Colon (tissue), 2 donors: Measurements from ENCODE around the gene POLRMT.
"Not testable (repeated sequence)": the region's sequence is repeated elsewhere in the genome, so short reads cannot be mapped to it uniquely, and the experiment has no call there.

ENCODE experiments used
- FAIRE-seq: peaks from 2 replicates; lab custom pipeline; 2012; peaks lifted over from hg19 to GRCh38; lab: Jason Lieb, UNC
- donor health status: control.
- donor health status: control.

POLRMT gene

DNA sequence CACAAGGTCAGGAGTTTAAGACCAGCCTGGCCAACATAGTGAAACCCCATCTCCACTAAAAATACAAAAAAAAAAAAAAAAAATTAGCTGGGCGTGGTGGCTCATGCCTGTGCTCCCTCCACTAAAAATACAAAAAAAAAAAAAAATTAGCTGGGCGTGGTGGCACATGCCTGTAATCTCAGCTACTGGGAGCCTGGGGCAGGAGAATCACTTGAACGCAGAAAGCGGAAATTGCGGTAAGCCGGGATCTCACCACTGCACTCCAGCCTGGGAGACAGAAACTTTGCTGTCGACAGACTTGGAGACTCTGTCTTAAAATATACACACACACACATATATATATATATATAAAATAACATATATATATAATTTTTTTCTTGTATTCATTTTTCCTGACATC lies 6.8 kb downstream of the POLRMT start:
- FAIRE-seq, result not testable (repeated sequence)

DNA sequence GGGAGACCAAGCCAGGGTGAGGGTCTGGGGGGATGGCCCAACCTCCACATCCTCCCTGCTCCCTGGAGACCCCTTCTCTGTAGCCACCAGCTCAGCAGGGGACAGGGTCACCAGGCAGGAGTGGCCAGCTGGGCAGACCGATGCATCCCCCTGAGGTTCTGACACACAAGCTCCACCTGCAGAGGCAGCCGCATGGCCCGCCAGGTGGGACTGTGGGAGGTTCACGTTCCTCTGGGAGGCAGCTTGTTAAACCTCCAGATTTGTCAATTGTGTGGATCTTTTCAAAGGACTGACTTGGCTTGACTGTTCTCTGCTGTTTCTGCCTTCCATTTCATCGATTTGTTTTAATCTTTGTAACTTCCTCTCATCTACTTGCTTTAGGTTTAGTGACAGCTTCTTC lies 8.1 kb downstream of the POLRMT start:
- FAIRE-seq, result no peak

DNA sequence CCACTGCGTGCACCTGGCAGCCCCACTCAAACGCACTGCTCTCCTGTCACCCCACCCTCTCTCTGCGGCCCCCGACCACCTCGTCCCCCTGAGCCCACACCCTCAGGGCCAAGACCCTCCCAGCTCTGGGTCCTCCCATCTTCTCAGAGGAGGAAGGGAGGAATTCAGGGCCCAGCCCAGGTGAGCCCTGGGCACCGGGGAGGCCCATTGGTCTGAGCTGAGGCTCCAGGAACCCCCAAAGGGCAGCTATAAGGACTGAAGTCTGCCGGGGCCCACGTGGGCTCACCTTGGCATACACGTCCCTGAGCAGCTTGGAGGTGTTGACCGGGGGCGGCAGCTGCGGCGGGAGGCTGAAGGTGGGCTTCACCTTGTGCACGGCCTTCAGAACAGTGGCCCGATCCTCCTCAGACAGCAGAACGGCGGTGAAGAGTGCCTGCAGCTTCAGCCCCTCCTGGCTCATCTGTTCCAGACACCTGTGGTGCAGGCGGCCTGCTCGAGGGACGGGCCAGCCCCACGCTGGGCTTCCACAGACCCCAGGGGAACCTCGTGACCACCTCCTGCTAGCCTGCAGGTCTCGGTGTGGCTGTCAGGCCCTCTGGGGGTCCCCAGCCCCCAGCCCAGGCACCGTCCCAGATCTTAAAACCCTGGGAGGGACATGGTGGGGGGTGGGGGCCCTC lies 8.8 kb downstream of the POLRMT start:
- no peak for FAIRE-seq

DNA sequence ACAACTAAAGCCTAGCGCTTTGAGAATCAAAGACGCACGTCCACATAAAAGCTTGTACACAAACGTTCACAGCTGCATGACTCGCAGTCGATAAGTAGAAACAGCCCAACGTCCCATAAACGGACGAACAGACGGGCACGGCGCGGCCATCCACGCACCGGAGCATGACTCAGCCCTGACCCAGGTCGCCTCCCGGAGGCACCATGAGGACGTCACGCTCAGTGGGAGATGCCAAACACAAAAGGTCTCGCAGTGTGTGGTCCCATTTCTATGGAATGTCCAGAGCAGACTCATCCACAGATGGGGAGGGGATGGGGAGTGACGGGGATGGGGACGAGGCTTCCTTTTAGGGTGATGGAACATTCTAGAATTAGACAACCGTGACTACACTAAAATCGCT lies 9.4 kb downstream of the POLRMT start:
- FAIRE-seq, result no peak

DNA sequence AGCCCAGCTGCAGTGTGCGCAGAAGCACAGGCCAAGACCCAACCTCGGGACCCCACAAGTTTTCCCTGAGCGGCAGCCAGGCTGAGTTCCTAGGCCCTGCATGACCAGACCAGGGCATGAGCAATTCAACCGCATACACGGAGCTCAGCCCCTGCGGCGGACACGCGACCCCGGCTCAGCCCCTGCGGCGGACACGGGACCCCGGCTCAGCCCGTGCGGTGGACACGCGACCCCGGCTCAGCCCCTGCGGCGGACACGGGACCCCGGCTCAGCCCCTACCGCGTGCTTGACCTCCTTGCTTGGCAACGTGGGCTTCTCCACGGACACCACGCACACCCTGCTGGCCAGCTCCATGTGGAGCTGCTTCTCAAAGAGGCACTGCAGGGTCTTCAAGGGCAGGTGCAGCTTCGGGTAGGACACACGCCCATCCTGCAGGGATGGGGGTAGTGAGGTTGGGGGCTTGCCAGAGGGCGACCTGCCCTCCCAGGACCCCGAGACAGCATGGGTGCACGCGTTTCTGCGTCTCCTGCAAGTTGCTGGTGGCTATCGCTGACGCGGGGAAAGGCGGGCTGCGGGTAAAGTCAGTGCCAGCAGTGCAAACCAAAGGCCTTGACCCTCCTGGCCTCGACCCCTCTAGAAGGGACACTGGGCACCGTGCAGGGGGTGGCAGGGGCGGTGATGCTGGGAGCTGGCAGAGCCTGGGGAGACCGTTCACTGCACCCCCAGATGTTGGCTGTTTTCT lies 10.0 kb downstream of the POLRMT start:
- no peak for FAIRE-seq

DNA sequence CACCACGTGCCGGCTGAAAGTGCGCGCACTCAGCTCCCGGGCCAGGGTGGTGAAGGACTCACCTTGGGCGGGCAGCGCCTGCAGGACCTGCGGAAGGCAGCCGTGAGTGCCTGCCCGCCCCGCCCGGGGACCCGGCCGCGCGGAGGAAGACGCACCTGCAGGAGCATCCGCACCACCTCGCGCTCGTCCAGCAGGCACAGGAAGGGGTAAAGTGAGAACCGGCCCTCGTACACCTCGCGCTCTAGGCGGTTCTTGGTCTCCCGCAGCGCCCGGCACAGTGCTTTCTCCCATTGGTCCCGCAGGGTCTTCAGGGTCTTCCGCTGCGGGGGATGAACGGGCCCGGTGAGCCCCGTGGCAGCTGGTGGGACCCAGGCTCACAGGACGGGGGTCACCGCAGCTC lies 10.7 kb downstream of the POLRMT start:
- FAIRE-seq, result no peak

DNA sequence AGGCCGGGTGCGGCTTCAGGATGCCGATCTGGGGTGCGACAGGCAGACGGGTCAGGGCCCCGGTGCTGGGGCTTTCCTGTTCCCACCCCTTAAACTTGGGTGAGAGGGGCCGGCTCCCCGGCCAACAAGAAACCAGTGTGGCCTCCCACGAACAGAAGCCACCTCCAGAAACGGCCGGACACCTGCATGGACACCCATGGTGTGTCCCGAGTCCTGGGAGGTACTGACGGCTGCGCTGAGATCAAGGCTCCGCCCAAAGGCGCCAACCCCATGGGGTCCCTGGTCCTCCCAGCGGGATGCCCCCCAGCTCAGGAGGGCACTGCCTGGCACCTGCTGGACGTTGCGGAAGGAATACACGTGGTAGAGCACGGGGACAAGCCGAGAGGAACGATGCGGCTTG lies 11.5 kb downstream of the POLRMT start:
- FAIRE-seq, result no peak

DNA sequence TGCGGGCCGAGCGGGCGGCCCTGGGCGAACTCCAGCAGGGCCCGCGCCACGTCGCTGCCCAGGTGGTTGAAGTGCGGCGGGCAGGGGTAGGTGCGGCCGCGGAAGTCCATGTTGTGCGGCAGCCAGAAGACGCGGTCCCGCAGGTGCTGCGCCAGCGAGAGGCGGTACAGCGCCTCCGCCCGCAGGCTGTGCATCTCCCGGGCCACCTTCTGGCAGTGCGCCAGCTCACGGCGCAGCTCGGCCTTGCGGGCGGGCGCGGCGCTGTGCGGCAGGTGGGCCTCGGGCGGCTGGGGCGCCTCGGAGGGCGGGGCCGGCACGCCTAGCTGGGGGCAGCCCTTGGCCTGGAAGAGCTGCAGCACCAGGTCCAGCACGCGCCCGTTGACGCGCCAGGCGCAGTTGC lies 12.1 kb downstream of the POLRMT start:
- FAIRE-seq, result not testable (repeated sequence)

DNA sequence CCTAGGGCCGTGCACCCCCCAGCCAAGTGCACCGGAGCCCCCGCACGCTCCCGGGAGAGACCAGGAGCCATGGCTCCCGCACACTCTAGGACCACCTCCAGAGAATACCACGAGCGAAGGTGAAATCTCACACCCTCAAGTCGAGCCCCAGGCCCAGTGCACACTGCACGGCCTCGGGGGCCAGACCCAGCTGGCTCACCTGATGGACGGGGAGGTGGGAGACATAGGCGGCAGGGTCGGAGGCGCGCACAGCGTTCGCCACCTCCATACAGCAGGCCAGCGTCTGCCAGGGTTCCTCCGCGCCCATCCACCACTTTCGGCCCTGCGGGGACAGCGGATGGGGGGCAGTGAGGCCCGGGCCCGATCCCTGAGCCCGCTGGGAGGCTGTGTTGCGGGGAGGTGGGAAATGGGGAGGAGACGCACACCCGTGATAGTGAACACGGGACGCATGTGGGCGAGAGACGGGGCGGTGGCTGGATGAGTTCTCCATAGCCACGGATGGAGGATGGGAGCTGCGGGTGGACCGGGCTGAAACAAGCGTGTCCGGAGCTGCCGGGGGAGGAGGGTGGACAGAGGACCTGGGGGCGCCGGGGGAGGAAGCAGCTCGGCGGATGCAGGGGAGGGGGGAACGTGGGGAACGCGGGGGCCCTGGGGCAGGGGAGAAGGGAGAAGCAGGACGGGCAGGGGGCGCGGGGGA lies 13.0 kb downstream of the POLRMT start:
- FAIRE-seq, result no peak

DNA sequence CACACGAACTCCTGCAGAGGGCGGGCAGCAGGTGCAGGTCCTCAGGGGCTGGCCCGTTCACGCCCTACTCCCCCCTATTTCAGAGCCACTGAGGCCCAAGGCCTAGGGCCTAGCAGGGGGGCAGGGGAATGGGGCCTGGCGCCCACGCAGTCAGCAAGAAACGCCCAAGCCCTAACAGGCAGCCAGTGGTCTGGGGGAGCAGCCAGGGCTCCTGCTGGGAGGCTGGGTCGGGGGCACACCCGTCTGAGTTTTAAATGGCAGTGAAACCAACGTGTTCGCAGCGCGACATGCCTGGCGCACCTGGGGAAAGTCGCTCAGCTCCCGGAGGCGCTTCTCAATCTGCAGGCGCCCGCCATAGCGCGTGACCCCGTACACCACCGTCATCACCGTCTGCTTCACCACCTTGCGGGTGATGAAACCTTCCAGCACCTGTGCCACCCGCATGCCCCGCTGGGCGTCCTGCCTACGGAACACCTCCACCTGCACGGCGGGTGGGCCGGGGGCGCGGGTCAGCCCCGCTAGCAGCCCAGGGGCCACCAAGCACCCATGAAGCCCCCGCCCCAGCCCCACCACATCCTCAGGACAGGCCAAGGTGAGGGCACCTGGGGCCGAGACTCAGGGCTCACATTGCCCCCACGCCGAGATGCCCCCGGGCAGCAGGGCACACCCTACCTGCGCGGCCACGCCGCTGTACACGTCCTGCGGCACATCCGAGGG lies 13.9 kb downstream of the POLRMT start:
- FAIRE-seq, result no peak

DNA sequence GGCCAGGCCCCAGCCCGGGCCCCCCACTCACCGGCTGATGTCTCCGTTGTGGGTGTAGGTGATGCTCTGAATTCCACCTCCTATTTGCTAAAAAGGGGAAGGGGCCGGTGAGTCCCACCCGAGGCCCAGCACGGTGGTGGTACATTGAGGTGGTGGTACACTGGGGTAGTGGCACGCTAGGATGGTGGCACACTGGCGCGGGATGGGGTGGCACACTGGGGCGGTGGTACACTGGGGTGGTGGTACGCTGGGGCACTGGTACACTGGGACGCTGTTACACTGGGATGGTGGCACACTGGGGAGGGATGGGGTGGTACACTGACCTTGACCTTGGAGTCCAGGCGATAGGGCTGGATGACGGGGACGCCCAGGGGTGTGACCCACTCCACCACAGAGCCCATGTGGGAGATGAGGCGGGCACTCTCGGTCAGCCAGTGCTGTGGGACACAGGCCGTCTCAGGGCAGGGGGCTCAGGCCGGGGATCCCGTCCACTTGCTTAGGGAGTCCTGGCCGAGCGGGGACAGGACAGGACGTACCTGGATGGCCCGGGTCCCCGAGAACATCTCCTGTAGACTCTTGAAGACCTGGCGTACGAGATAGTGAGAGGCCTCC lies 14.6 kb downstream of the POLRMT start:
- no peak for FAIRE-seq

DNA sequence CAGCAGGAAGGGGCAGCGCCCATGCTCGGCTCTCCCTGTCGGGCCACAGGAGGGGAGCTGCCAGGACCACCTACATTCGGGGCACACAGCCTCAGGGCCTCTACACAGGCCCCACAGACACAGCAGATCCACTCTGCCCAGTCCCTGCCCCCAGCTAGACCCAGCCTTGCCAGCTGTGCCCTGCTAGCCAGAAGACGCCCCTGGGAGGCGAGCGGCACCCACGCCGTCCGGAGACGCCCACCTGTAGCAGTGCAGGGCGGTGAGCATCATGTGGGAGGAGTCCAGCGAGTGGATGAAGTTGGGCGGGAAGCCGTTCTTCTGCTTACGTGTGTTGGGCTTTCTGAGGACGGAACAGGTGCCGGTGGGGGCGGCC lies 15.1 kb downstream of the POLRMT start:
- no peak for FAIRE-seq

DNA sequence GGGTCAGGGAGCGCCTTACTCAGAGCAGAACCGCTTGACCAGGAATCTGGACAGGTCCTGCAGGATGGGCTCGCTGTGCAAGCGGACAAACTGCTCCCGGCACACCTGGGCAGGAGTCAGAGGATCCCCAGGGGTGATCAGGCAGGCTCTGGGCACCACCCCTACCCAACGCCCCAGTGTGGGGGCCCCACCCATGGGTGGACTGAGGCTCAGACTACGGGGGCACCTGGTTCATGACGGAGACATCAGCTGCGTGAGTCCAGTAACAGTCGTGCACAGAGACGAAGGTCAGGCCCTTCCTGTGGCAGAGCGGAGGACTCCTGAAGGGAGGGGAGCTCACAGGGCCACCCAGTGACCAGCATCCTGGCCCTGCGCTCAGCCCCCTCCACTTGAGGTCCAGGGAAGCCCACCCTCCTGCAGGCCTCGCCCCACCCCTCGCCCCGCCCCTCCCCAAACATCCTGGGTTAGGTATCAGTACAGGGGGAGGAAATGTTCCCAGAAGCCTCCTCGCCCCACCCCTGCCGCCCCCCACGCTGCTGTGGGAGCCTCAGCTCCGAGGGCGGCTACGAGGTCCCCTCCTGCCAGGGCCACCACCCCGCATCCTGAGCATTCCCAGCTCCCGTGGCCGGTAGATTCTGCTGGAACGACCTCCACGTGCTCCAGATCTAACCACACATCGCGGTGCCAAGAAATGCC lies 15.6 kb downstream of the POLRMT start:
- FAIRE-seq, result no peak

DNA sequence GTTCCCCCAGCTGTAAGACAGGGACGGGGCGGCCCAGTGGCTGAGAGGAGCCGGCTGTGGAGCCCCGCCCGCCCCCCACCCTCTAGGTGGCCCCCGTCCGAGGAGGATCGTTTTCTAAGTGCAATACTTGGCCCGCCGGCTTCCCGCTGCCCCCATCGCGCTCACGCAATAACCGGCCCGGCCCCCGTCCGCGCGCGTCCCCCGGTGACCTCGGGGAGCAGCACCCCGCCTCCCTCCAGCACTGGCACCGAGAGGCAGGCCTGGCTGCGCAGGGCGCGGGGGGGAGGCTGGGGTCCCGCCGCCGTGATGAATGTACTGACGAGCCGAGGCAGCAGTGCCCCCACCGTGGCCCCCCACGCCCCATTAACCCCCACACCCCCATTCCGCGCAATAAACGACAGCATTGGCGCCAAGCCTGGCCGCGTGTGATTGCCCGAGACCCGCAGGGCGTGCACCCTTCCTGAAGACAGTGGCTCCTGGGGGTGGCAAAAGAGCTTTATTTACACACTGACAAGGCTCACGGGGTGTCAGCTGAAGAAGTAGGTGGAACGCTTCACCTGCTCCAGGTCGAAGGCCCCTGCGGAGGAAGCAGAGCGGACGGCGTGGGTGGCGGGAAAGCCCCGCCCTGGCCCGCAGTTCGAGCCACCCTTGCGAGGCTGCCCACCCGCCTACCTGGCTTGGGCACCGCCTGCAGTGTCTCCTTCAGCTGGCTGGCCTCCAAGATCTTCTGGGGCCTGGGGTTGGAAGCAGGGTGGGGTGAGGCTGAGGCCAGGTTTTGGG lies 16.4 kb downstream of the POLRMT start:
- no peak for FAIRE-seq

DNA sequence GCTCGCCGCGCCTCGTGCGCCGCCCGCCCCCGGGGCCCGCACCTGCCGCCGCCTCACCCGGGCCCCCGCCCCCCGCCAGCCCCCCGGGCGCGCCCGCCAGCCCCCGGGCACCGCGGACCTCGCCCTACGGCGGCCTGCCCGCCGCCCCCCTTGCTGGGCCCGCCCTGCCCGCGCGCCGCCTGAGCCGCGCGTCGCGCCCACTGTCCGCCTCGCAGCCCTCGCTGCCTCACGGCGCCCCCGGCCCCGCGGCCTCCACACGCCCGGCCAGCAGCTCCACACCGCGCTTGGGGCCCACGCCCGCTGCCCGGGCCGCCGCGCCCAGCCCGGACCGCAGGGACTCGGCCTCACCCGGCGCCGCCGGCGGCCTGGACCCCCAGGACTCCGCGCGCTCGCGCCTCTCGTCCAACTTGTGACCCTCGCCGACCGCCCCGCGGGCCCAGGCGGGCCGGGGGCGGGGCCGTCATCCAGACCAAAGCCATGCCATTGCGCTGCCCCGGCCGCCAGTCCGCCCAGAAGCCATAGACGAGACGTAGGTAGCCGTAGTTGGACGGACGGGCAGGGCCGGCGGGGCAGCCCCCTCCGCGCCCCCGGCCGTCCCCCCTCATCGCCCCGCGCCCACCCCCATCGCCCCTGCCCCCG lies 17.2 kb downstream of the POLRMT start:
- FAIRE-seq, result no peak

DNA sequence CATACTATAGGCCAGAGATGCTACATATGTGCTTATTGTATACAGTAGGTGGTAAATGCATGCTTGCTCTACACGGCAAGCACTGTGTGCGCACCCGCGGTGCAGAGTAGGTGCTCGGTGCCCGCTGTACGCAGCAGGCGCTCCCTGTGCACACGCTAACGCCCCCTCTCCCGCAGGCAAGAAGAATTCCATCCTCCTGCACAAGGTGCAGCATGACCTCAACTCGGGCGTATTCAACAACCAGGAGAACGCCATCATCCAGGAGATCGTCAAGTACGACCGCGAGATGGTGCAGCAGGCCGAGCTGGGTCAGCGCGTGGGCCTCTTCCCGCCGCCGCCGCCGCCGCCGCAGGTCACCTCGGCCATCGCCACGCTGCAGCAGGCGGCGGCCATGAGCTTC lies 17.7 kb downstream of the POLRMT start:
- FAIRE-seq, result no peak

DNA sequence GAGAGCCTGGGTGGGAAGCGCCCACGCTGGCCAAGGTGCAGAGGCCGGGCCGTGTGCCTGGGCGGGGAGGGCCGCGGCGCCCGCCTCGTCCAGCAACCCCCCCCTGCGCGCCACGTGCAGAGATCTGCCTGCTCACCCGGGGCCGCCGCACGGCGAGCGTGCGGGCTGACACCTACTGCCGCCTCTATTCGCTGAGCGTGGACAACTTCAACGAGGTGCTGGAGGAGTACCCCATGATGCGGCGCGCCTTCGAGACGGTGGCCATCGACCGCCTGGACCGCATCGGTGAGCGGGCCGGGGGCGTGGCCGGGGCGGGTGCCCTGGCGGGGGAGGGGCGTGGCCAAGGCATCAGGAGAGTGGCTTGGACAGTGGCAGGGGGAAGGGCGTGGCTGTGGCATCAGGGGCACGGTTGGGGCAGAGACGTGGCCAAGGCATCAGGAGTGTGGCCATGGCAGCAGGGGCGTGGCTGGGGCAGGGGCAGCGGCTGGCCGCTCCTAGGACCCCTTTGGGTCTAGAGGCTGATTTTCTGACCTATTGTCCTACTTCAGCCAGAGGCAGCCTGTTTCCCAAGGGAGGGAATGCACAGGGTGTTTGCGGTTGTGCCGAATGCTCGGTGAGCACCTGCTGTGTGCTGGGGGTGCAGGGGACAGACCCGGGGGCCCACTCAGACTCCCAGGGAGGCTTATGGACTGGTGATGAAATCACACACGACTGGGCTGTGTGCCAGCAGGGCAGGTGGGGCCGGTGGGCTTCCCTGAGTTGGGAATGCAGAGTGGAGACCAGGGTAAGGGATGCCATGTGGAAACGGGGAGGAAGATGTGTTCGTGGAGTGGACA lies 19.4 kb downstream of the POLRMT start:
- FAIRE-seq, result no peak

DNA sequence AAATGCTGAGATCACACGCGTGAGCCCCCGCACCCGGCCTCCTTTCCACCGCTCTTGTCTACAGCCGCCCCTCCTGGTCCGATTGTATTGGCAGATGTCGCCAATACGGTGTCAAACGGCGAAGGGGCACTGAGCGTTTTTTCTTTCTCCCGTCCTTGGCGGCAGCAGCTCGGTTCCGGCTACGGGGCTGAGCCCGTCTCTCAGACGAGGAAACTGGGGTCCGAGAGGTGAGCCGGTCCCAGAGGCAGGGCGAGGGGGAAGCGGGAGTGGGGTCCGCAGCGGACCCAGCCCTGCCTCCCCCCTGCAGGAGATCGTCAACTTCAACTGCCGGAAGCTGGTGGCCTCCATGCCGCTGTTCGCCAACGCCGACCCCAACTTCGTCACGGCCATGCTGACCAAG lies 20.4 kb downstream of the POLRMT start:
- no peak for FAIRE-seq

DNA sequence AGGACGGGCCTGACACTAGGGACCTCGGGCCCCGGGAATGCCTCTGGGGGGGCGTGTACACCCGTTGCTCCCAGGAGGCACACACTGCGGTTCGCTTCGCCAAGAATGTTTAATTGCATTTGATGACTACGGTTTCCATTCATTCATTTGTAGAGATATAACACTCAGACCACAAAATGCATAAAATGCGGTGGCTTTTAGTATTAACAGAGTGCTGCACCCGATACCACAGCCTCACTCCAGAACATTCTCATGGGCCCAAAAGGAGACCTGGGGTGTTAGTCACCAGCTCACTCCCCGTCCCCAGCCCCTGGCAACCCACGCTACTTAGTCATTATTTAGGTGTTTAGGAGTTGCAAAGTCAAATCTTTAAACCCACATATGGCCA lies 21.9 kb downstream of the POLRMT start:
- FAIRE-seq, result no peak
